D341Med (cell line): ENCODE results near the gene TRAP1.

Experiments
- DNase-seq: peaks from one replicate; pipeline ENCODE4 v3.0.0; 2012; ENCODE audit warnings: low spot score

The TRAP1 gene

GRCh38 chr16:3717235-3718018, at the start of gene TRAP1:
Gene TRAP1, minus strand, starts transcription at chr16:3717524. Its CDS starts 16 bp downstream, at chr16:3717508.
- peak; percentile 98 for DNase-seq

GRCh38 chr16:3766177-3766576, 48.9 kb upstream of the TRAP1 start:
- no peak for DNase-seq

GRCh38 chr16:3764409-3764808, 47.1 kb upstream of the TRAP1 start:
- no peak for DNase-seq

- no peak for DNase-seq
These were observed 44.9 kb upstream of the TRAP1 start for GRCh38 chr16:3762107-3762750.

- no peak for DNase-seq
These were observed 44.2 kb upstream of the TRAP1 start for GRCh38 chr16:3761375-3762106.

GRCh38 chr16:3760518-3760917, 43.2 kb upstream of the TRAP1 start:
- no peak for DNase-seq

GRCh38 chr16:3759736-3760135, 42.4 kb upstream of the TRAP1 start:
- no peak for DNase-seq

GRCh38 chr16:3756113-3756512, 38.8 kb upstream of the TRAP1 start:
- no peak for DNase-seq

GRCh38 chr16:3755249-3755648, 37.9 kb upstream of the TRAP1 start:
- no peak for DNase-seq

GRCh38 chr16:3754772-3755171, 37.4 kb upstream of the TRAP1 start:
- DNase-seq, result no peak

- no peak for DNase-seq
These were observed 36.9 kb upstream of the TRAP1 start for GRCh38 chr16:3754081-3754703.

- no peak for DNase-seq
These were observed 35.7 kb upstream of the TRAP1 start for GRCh38 chr16:3752984-3753383.

- DNase-seq, result no peak
These were observed 34.6 kb upstream of the TRAP1 start for GRCh38 chr16:3751878-3752277.

GRCh38 chr16:3748307-3748706, 31.0 kb upstream of the TRAP1 start:
- DNase-seq, result no peak

GRCh38 chr16:3745751-3746355, 28.5 kb upstream of the TRAP1 start:
- DNase-seq, result no peak

GRCh38 chr16:3744018-3744417, 26.7 kb upstream of the TRAP1 start:
- DNase-seq, result no peak

- no peak for DNase-seq
These were observed 23.6 kb upstream of the TRAP1 start for GRCh38 chr16:3740934-3741333.

GRCh38 chr16:3740186-3740585, 22.9 kb upstream of the TRAP1 start:
- no peak for DNase-seq

GRCh38 chr16:3739636-3740035, 22.3 kb upstream of the TRAP1 start:
- no peak for DNase-seq

GRCh38 chr16:3738541-3738940, 21.2 kb upstream of the TRAP1 start:
- no peak for DNase-seq

- no peak for DNase-seq
These were observed 20.8 kb upstream of the TRAP1 start for GRCh38 chr16:3738128-3738527.

GRCh38 chr16:3737181-3737580, 19.9 kb upstream of the TRAP1 start:
- no peak for DNase-seq
